Skin epidermis (tissue), 12 donors: ENCODE data around the gene PFKFB3.

Experiments used
- H3K27ac ChIP-seq, 21 experiments: fragments of 200-600 bp; sonication (generic) in 11 of 21; one replicate each; pipeline ENCODE4 v1.5.0; 2020; ENCODE audit warnings: mild to moderate bottlenecking in 3 of 21, inconsistent platforms in 2 of 21, moderate library complexity in 2 of 21
- H3K4me3 ChIP-seq, 7 experiments: fragments of 200-600 bp; sonication (generic) in 2 of 7; one replicate each; pipeline ENCODE4 v1.5.0; 2020; ENCODE audit warnings: inconsistent platforms in 2 of 7, mild to moderate bottlenecking in 2 of 7, moderate library complexity in 1 of 7

PFKFB3 gene

DNA sequence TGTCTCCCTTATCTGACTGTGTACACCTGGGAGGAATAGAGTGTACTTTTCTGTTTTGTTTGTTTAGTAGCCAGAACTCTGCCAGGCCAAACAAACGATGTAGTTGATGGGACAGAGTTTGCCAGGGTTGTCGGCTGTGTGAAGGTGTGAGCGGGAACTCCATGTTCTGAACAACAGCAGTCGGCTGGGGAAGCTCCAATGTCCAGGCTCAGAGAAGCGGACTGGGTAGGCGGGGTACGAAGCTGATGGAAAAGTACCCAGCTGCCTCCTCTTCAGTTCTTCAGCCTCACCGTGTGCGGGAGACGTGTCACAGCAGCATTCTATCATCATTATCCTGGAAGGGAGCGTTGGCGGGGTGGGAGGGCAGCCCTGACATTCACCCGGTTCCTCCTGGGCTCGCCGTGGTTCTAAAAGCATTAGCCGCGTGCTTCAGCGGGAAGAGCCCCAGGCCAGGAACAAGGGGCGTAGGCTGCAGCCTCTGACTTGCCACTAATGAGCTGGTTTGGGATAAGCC lies 52.9 kb downstream of the PFKFB3 start:
- Histone ChIP-seq H3K27ac (no peak overlapping the region), H3K4me3 (no peak overlapping the region)

DNA sequence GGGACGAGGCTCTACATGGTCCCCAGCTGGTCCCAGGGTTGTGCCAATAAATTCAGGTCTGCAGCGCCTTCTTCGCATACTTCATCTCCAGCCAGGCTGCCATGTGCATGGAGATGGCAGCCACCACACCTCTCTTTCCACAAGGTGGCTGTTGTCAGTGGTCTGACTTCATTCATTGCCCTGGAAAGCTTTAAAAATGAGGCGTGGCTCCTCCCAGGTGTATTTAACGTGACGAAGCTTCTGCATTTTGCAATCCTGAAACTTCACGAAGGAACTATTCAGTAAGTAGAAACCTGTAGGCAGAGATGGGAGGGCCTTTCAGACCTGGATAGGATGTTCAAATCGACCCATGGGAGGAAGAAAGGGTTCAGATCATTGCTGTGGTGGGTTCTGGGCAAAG lies 53.7 kb downstream of the PFKFB3 start:
- Histone ChIP-seq H3K27ac (no peak overlapping the region), H3K4me3 (no peak overlapping the region)

DNA sequence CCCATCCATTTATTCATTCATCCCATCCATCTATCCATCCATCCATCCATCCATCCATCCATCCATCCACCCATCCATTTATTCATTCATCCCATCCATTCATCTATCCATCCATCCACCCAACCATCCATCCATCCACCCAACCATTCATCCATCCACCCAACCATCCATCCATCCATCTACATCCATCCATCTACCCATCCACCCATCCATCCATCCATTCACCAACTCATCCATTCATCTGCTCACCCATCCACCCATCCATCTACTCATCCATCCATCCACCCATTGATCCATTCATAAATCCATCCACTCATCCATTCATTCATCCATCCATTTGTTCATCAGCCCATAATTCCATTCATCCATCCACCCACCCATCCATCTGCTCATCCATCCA lies 56.4 kb downstream of the PFKFB3 start:
- H3K27ac ChIP-seq: no peak overlapping the region
- H3K4me3 ChIP-seq: no peak overlapping the region

DNA sequence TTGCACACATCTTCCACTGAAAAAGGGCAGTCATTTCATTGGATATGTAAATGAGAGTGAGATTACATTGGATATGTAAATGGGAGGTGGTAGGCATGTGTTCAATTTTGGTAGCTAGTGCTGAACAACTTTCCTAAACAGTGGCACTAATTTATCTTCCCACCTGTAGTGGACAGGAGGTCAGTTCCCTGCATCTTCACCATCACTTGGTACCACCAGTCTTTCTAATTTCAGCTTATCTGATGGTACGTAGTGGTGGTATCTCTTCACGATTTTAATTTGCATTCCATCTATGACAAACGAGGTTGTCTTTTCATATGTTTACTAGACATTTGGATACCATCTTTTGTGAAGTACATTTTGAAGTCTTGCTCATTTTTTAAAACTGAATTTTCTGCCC lies 58.1 kb downstream of the PFKFB3 start:
- Histone ChIP-seq H3K27ac (no peak overlapping the region), H3K4me3 (no peak overlapping the region)

DNA sequence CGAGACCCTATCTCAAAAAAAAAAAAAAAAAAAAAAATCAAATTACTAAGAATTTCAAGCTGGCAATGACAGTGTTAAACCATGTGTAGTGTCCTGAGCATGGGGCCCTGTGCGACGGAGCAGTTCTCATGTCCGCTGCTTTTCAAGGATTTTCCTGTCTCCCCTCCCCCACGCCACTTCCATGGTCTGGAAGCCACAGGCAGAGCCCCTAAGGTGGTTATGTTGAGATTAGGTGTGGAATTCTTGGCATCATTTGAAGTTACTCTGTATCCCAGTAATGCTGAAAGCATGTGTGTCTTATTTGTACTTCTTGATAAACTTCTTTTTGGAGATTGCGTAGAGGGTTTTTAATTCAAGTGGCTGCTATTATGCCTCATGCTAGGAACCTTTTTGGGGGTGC lies 65.2 kb downstream of the PFKFB3 start:
- H3K27ac ChIP-seq: no peak overlapping the region

DNA sequence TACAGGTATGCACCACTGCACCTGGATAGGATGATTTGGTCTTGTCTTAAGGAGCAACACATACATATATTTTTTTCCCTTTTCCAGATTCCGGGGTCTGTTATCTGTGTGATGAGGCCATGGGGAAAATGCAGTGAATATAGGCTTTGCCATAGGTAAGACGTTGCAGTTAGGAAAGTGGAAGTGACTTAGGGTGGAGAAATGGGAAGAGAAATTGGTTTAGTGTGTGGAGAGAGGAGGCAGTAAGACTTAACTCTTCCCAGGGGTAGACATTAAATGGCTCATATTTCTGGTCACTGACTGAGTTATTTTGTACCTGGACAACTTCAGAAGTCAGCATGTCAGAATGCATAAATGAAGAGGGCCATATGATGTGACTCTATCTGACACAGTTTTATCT lies 66.7 kb downstream of the PFKFB3 start:
- Histone ChIP-seq H3K27ac (peak overlapping the region in 11 of 21 experiments; percentile 1 to 80 (median 60)), H3K4me3 (no peak overlapping the region)

More for the DNA sequence above, 65.2 kb downstream of the PFKFB3 start:
- H3K4me3 ChIP-seq: no peak overlapping the region

DNA sequence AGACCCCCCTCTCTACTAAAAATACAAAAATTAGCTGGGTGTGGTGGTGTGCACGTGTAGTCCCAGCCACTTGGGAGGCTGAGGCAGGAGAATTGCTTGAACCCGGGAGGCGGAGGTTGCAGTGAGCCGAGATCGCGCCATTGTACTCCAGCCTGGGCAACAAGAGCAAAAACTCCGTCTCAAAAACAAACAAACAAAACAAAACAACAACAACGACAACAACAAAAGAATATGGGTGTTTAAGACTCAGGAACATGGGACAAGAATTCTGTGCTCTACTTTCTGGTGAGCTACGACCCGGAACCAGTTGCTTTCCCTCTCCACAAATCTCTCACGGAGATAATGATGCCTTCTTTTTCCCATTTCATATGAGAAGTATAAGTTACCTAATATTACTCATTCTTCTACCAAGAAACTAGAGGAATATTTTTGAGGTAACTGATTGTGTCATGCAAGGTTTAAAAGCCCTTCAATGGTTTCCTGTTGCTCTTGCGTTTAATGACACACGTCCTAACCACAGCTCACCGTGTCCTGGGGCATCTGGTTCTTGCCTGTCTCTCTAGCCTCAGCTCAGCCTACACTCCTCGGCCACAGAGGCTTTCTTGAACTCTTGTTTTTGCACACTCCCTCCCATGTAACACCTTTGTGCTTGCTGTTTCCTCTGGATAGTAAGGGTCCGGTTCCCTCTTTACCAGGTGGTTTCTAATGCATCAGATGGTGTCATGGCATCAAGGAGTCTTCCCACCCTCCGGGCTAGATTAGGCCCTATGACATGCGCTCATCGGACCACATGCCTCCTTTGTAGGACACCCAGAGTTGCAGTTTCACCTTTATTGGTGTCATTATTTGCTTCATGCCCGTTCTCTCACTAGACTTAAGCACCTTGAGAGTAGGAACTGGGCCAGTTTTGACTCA lies 67.5 kb downstream of the PFKFB3 start:
- Histone ChIP-seq H3K27ac (peak overlapping the region in 14 of 21 experiments; percentile 1 to 80 (median 56)), H3K4me3 (no peak overlapping the region)

DNA sequence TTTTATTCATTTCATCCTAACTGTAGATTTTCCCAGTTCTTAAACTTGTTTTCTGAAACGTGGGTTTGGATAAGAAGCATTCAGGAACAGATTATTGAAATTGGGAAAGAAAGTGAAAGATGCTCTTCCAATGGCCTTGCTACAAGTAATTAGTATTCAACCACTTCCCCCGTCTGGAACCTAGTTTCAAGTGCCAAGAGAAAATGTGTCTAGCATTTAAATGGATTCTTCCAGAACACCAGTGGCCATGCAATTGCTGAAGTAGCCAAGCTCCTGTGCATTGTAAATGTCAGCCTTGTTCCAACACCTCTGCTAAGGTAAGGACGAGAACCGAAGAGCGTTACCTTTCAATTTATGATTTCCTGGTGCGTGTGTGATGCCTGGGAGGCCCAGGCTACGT lies 68.2 kb downstream of the PFKFB3 start:
- Histone ChIP-seq H3K4me3 (no peak overlapping the region), H3K27ac (peak overlapping the region in 14 of 21 experiments; percentile 6 to 80 (median 56))

DNA sequence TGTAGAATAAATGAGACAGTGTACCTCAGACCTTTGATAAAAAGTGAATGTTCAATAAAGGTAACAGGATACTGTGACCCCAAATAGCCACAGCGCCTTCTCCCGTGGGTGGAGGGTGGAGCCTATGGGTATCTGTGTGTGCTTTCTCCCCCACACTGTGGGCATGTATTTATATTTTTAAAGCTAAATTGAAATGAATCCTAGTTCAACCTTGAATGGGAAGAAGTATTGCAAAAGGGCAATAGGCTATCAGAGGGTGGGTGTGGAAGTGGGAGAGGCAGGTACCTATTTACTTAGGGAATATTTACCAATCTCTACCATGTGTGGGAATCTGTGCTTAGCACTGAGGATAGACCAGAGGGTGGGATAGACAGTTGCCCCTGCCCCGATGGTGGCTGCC lies 68.9 kb downstream of the PFKFB3 start:
- Histone ChIP-seq H3K27ac (peak overlapping the region in 9 of 21 experiments; percentile 6 to 80 (median 54)), H3K4me3 (no peak overlapping the region)

DNA sequence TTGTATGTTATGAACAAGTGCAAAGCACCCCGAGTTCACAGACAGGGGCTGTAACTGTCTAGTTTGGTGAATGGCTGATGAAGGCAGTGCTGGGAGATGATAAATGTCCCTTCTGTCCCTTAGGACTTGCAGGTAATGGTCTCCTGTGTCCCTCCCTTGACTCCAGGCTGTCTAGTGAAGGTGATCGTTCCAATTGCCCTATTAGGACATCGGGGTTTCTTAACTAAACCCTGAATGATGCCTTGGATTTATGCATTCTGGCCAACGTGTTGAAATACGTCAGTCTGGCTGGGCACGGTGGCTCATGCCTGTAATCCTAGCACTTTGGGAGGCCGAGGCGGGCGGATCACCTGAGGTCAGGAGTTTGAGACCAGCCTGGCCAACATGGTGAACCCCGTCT lies 69.4 kb downstream of the PFKFB3 start:
- H3K27ac ChIP-seq: peak overlapping the region in 1 of 21 experiments; percentile 17

DNA sequence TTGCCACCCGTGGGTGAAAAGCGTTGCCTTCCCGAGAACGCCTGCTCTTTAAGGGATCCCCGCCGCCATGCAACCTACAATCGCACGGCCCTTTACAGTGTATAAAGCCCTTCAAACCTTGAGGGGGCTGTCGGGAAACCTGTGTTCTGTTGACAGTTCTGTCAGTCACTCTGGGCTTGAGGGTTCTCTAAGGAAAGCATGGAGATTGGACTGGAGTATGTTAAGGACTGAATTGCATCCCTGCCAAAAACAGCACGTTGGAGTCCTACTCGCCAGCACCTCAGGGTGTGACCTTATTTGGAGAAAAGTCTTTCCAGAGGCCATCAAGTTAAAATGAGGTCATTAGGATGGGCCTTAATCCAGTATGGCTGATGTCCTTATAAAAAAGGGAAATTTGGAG lies 70.6 kb downstream of the PFKFB3 start:
- Histone ChIP-seq H3K4me3 (no peak overlapping the region), H3K27ac (peak overlapping the region in 1 of 21 experiments; percentile 4)

More for the DNA sequence above, 69.4 kb downstream of the PFKFB3 start:
- H3K4me3 ChIP-seq: no peak overlapping the region

DNA sequence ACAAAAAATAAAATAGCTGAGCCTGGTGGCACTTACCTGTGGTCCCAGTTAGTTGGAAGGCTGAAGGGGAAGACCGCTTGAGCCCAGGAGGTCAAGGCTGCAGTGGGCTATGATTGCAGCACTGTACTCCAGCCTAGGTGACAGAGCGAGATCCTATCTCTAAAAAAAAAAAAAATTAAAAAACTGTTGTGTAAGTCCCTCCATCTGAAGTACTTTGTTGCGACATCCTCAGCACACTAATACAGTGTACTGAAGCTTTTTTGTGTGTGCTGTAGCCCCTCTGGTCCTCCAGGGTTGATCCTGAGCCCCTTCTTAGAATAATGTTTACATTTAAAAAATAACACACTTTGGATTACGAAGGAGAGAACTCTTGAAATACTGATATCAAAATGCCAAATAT lies 71.3 kb downstream of the PFKFB3 start:
- Histone ChIP-seq H3K27ac (peak overlapping the region in 3 of 21 experiments; percentile 80 to 88 (median 83)), H3K4me3 (no peak overlapping the region)

DNA sequence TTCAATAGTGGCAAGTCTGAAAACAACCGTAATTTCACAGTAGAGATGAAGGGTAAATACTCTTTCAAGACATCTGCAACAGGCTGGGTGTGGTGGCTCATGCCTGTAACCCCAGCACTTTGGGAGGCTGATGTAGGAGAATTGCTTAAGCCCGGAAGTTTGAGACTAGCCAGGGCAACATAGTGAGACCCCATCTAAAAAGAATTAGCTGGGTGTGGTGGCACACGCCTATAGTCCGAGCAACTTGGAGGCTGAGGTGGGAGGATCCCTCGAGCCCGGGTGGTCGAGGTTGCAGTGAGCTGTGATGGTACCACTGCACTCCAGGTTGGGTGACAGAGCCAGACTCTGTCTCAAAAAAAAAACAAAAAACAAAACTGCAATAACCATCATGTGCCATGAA lies 71.8 kb downstream of the PFKFB3 start:
- Histone ChIP-seq H3K27ac (peak overlapping the region in 14 of 21 experiments; percentile 46 to 91 (median 81)), H3K4me3 (no peak overlapping the region)

DNA sequence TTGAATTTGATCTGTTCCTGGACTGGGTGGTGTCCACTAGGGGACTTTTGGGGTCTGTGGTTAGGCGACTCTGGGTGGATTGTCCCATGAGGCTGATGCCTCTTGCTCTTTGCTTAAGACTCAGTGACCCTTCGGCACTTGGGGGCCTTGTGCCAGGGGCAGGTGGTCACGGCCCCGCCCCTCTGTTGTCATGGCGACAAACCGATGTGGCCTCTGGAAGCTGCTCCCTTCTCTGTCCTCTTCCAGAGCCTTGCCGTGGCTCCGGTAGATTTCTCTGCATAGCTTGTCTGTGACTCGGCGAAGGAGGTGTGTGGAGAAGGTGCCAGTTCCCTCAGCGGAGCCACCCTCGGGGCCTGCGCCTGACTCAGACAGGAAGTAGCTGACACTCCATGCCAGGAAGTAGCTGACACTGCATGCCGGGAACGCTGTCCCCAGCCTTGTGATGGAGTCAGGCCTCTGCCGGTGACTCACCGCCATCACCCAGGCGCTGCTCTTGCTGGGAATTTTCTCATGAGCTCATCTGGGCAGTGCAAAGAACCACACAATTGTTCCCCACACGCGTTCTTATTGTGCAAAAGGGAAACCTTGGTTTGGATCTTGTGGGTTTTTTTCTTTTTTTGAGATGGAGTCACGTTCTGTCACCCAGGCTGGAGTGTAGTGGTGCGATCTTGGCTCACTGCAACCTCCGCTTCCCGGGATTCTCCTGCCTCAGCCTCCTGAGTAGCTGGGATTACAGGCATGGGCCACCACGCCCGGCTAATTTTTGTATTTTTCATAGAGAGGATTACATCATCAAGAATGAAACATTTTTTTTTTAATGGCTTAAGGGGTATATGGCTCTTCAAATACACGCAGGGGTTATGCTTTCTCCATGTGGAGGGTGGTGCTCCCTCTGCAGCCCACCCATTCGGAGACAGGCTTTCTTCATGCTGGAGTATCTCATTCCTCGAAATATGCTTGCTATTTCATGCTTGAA lies 72.6 kb downstream of the PFKFB3 start:
- Histone ChIP-seq H3K4me3 (peak overlapping the region in 3 of 7 experiments; percentile 4 to 9 (median 5)), H3K27ac (peak overlapping the region; percentile 37 to 91 (median 80))

DNA sequence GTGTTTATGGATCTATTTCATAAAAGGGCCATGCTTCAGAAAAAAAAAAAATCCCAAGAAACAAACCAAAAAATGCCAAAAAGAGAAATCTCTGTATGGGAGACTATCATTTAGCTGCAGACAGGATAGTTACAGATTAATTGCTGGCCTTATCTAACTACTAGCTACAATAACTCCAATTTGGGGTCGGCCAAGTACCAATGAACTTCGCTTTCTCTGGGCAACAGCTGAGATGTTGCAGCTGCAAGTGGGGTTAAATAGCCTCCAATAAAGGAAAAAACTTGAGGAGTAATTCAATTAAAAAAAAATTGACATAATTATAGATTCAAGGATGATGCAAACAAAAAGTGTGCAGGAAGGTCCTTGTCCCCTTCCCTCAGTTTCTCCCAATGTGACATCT lies 73.6 kb downstream of the PFKFB3 start:
- Histone ChIP-seq H3K4me3 (no peak overlapping the region), H3K27ac (peak overlapping the region in 3 of 21 experiments; percentile 37 to 91 (median 88))

DNA sequence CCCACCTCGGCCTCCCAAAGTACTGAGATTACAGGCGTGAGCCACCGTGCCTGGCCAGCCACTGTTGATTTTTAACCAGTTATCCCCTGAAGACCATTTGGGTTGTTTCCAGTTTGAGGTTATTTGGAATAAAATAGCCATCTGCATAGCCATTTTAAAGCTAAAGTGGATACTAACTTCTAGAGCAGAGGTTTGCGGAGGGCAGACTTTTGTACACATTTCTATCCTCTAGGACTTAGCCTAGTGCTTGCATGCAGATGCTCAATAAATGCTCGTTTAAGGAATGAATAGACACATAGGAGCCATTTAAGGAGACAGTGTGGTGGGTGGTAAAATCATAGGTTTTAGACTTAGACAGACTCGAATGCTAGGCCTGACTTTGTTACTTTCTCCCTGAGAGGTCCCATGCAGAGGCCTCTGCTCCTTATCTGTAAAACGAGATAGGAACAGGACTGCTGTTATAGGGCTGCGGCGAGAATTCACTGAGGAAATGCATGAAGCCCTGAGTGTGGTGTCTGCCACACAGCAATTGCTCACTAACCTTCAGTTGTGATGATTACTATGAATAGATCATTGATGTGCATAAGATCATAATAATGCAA lies 75.9 kb downstream of the PFKFB3 start:
- no peak overlapping the region for H3K27ac ChIP-seq
- no peak overlapping the region for H3K4me3 ChIP-seq

DNA sequence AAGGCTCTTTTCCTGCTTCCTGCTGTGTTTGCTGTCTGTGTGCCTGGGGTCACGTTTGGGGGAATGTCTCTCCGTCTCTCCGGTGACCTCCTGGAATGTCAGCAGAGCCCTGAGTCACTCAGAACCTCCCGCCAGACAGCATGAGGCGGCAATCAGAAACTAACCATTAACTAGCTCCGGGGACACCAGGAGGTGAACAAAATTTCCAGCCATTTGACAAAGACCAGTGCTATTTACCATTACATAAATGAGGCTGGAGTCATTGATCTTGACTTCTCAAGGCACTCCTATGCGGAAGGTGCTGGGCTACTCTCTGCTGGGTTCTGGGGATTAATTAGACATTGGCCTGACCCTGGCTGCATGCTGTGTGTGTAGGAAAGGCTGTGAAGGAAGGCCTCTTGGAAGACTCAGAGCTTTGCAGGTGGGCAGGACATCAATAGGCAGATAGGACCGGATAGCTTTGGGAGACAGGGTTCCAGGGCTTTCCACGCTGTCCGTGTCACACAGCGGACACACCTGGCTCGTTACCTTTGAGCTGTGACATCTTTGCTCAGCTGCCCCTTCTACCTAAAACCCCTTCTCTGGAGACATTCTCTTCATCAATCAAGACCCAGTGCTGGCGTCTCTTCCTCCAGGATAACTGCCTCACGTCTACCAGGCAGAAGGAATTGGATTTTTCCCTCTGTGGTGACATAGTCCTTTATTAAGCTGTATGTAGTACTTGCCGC lies 77.0 kb downstream of the PFKFB3 start:
- H3K27ac ChIP-seq: no peak overlapping the region

DNA sequence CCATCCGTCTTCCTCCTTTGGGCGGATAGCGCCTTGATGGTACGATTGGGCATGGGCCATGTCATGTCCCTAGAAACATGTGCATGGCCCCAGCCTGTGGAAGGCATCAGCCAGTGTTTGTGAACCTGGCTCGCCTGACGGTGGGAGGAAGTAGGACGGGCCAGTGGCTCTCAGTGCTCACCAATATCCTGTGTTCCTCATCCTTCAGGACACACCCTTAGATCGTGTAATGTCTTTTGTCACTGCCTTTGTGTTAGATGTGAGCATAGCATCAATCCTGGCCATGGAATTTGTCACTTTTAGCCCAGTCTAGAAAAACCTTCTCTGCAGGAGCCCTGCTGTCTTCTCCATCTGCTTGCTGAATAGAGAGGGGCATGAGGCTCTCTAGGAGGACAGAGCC lies 77.6 kb downstream of the PFKFB3 start:
- no peak overlapping the region for H3K4me3 ChIP-seq
- H3K27ac ChIP-seq: no peak overlapping the region

More for the DNA sequence above, 77.0 kb downstream of the PFKFB3 start:
- H3K4me3 ChIP-seq: no peak overlapping the region

DNA sequence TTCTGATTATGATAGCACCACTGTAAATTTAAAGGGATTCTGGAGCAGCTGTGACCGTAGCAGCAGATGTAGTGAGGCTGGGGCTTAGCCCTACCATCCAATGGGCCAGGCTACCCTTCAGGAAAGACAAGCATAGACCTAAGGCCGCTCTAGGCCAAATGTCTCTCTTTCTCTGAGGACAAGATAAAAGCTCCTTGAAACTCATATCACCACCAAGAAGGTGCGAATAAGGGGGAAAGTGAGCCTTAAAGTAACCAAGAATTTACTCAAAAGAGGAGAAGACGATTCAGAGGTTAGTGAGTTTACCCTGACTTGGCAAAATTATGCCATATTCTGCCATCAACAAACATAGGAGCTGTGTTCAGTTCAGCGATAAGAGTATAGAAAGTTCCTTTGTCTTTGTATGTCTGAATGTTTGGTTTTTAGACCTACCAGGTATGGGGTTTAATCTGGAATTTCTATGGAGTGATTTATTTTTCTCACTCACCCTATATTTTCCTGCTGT lies 79.8 kb downstream of the PFKFB3 start:
- Histone ChIP-seq H3K4me3 (no peak overlapping the region), H3K27ac (no peak overlapping the region)
